KMS-11 (cell line): ENCODE results near the gene TOX3.

ENCODE experiments used
- H2AFZ ChIP-seq: fragments of 200-600 bp; sonication (generic); 2 replicates; pipeline ENCODE4 v1.6.1; 2016; ENCODE audit warnings: antibody characterized with exemption, mixed run types, low read depth
- H3K27ac ChIP-seq: fragments of 200-600 bp; sonication (generic); 2 replicates; pipeline ENCODE4 v1.6.1; 2016; ENCODE audit warnings: mild to moderate bottlenecking, mixed run types
- H3K27me3 ChIP-seq: fragments of 200-600 bp; sonication (generic); 2 replicates; pipeline ENCODE4 v1.6.1; 2017; ENCODE audit warnings: mild to moderate bottlenecking, low read depth, mixed run types, moderate library complexity; ENCODE audit not compliant: insufficient read depth
- H3K36me3 ChIP-seq: fragments of 200-600 bp; sonication (generic); 2 replicates; pipeline ENCODE4 v1.6.1; 2017; ENCODE audit warnings: mild to moderate bottlenecking, mixed run types; ENCODE audit not compliant: insufficient read depth
- H3K4me1 ChIP-seq: fragments of 200-600 bp; sonication (generic); 2 replicates; pipeline ENCODE4 v1.6.1; 2016; ENCODE audit warnings: mild to moderate bottlenecking, low read depth, mixed run types; ENCODE audit not compliant: poor library complexity, severe bottlenecking
- H3K4me2 ChIP-seq: fragments of 200-600 bp; sonication (generic); 2 replicates; pipeline ENCODE4 v1.7.0; 2016; ENCODE audit warnings: mild to moderate bottlenecking, mixed run types
- H3K4me3 ChIP-seq: fragments of 200-600 bp; sonication (generic); IDR thresholded peaks from 2 replicates; pipeline ENCODE4 v1.6.1; 2017; ENCODE audit warnings: low read depth, low read length, mixed read lengths; ENCODE audit not compliant: insufficient read depth
- H3K79me2 ChIP-seq: fragments of 200-600 bp; sonication (generic); 2 replicates; pipeline ENCODE4 v1.6.1; 2016; ENCODE audit warnings: low read depth, mixed run types; ENCODE audit not compliant: insufficient read depth
- H3K9ac ChIP-seq: fragments of 200-600 bp; sonication (generic); 2 replicates; pipeline ENCODE4 v1.6.1; 2016; ENCODE audit warnings: mild to moderate bottlenecking, mixed run types
- H4K20me1 ChIP-seq: fragments of 200-600 bp; sonication (generic); 2 replicates; pipeline ENCODE4 v1.6.1; 2016; ENCODE audit warnings: mild to moderate bottlenecking, mixed run types; ENCODE audit not compliant: insufficient read depth
- CTCF ChIP-seq: fragments of 200-600 bp; sonication (generic); conservative IDR thresholded peaks from 2 replicates; pipeline ENCODE4 v1.6.1; 2017; ENCODE audit warnings: low read depth, mild to moderate bottlenecking, antibody characterized with exemption, low read length, moderate library complexity, mixed read lengths

Gene TOX3

DNA sequence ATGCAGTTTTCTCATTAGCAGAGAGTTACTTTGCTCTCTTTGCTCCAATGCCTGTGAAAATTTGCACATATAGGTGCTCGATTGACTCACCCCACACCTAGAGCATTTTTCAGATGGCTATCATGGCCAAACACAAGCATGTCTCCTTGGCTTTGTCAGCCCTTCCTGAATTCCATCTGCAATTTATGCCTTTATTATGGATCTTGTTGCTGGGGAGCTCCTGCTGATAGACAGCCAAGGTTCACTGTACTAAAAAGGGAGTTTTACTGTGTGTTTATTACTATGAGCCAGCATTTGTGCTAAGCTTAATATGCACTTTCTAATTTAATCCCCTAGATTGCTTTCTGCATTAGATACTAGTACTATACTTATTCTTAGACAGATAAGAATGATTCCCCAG, 93.3 kb downstream of the TOX3 start:
- no peak for TF ChIP-seq CTCF
- H3K4me1 ChIP-seq, result no peaks in the 10 kb centered on the region
- no peaks in the 10 kb centered on the region for H3K79me2 ChIP-seq
- no peak overlapping the region for H3K4me3 ChIP-seq
- H3K4me2 ChIP-seq, result no peak overlapping the region
- H3K27me3 ChIP-seq, result no peaks in the 10 kb centered on the region
- H3K9ac ChIP-seq, result no peak overlapping the region
- no peak overlapping the region for H3K27ac ChIP-seq
- H2AFZ ChIP-seq, result no peak overlapping the region
- no peaks in the 10 kb centered on the region for H3K36me3 ChIP-seq
- no peaks in the 10 kb centered on the region for H4K20me1 ChIP-seq

DNA sequence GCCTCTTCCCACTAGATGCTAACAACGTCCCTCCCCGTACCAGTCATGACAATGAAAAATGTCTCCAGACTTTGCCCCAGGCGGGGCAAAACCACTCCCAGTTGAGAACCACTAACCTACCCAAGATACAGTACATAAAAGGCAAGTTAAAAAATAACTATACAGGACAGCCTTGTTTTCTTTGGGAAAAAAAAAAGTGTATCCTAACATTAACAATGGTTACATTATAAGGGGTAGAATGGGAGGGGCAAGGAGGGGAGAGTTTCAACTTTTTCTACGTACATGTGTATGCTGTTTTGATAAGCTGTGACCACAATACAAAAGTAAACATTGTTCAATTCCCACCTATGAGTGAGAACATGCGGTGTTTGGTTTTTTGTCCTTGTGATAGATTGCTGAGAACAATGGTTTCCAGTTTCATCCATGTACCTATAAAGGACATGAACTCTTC, 94.9 kb downstream of the TOX3 start:
- Histone ChIP-seq H4K20me1 (no peaks in the 10 kb centered on the region), H3K4me3 (no peak overlapping the region), H3K79me2 (no peaks in the 10 kb centered on the region), H2AFZ (no peak overlapping the region), H3K27me3 (no peaks in the 10 kb centered on the region), H3K4me1 (no peaks in the 10 kb centered on the region), H3K36me3 (no peaks in the 10 kb centered on the region), H3K9ac (no peak overlapping the region), H3K27ac (no peak overlapping the region), H3K4me2 (no peak overlapping the region)
- no peak for TF ChIP-seq CTCF

DNA sequence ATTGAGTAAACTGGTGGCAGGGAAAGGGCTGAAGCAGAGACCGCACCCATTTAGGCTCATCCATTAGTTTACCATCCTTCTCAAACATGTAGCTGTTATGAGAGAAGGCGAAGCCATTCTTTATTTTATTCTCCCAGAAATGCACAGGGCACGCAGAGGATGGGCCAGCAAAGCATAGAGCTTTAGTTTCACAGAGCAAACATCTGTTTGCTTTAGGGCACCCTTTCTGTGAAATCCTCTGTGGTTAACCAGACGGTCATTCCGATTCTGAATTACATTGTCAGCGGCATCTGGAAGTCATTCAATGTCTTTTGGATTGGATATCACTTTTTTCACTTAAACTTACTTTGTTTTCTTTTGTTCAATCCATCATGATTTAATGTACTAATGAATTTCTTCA, 96.0 kb downstream of the TOX3 start:
- Histone ChIP-seq H3K4me3 (no peak overlapping the region), H3K4me2 (no peak overlapping the region), H3K9ac (no peak overlapping the region), H3K36me3 (no peaks in the 10 kb centered on the region), H2AFZ (no peak overlapping the region), H4K20me1 (no peaks in the 10 kb centered on the region), H3K4me1 (no peaks in the 10 kb centered on the region), H3K27ac (no peak overlapping the region), H3K79me2 (no peaks in the 10 kb centered on the region), H3K27me3 (no peaks in the 10 kb centered on the region)
- TF ChIP-seq CTCF, result no peak

DNA sequence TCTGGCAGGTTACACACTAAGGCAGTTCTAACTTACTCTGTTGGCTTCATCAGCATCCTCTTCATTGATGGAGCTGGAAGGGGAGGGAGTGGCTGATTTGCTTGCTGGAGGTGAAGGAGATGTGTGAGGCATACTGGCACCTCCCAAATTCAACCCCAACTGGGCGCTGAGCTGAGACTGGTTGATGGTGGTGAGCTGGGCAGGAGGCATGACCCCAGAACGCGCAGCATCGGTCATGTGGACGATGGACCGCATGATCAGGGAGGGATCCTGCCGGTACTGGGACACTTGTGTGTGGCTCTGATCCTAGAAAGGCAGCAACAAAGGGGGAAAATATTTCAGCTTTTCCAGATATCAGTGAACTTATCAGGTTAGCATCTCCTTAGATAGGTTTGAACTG, 96.7 kb downstream of the TOX3 start:
- H2AFZ ChIP-seq, result no peak overlapping the region
- H3K9ac ChIP-seq, result no peak overlapping the region
- no peaks in the 10 kb centered on the region for H3K79me2 ChIP-seq
- no peak for TF ChIP-seq CTCF
- H4K20me1 ChIP-seq, result no peaks in the 10 kb centered on the region
- no peak overlapping the region for H3K4me2 ChIP-seq
- no peaks in the 10 kb centered on the region for H3K4me1 ChIP-seq
- no peak overlapping the region for H3K4me3 ChIP-seq
- H3K27me3 ChIP-seq, result no peaks in the 10 kb centered on the region
- no peaks in the 10 kb centered on the region for H3K36me3 ChIP-seq
- H3K27ac ChIP-seq, result no peak overlapping the region
